Naive thymus-derived CD4-positive, alpha-beta T cell (primary cell): ENCODE results near the gene GGA1. TPM values are rescaled to one million over a fixed set of nuclear protein-coding genes. Genes with fewer than 3 reads are reported as not detected.
"Not testable (repeated sequence)": the region's sequence is repeated elsewhere in the genome, so short reads cannot be mapped to it uniquely, and the experiment has no call there.

Source experiments
- ATAC-seq: fragments of 150-1000 bp; cut with Tn5 transposase; 2 replicates; pipeline ENCODE4 v1.10.0; 2021; ENCODE audit warnings: mild to moderate bottlenecking, moderate library complexity
- CTCF ChIA-PET: fragments of 350-600 bp; sonication (Branson Sonifier 250); formaldehyde crosslinking; loops from one replicate; lab custom pipeline; 2021; ENCODE audit warnings: antibody characterized with exemption; lab: Charles Lee
- POLR2A ChIA-PET: fragments of 350-600 bp; sonication (Branson Sonifier 250); formaldehyde crosslinking; loops from one replicate; lab custom pipeline; 2021; ENCODE audit warnings: antibody characterized with exemption, inconsistent platforms; lab: Charles Lee
- DNase-seq, 9 donors: peaks; one replicate each; pipeline versions ENCODE4 v3.0.0 to v3.0.0-alpha.2; 2020 to 2022; ENCODE audit warnings: mixed read lengths in 1 of 9
- H3K27ac ChIP-seq: one replicate; pipeline ENCODE4 v1.7.0; 2013; ENCODE audit warnings: mild to moderate bottlenecking, low read depth, low read length, moderate library complexity
- H3K27me3 ChIP-seq, 2 donors: one replicate each; pipeline ENCODE4 v1.7.0; 2013; ENCODE audit warnings: low read length in 2 of 2, mild to moderate bottlenecking in 2 of 2, moderate library complexity in 2 of 2; ENCODE audit not compliant: control insufficient read depth in 2 of 2, insufficient read depth in 2 of 2
- H3K36me3 ChIP-seq, 3 experiments: 1 replicate in 2 of 3; 2 replicates in 1 of 3; pipeline ENCODE4 v1.7.0; 2013; ENCODE audit warnings: low read length in 3 of 3, mild to moderate bottlenecking in 3 of 3, moderate library complexity in 1 of 3; ENCODE audit not compliant: insufficient read depth in 3 of 3, control insufficient read depth in 2 of 3
- H3K4me1 ChIP-seq, 2 donors: one replicate each; pipeline ENCODE4 v1.7.0; 2013; ENCODE audit warnings: low read length in 2 of 2, mild to moderate bottlenecking in 2 of 2, moderate library complexity in 1 of 2; ENCODE audit not compliant: control insufficient read depth in 2 of 2, insufficient read depth in 2 of 2
- H3K4me3 ChIP-seq: 2 replicates; pipeline ENCODE4 v1.7.0; 2013; ENCODE audit warnings: mild to moderate bottlenecking, low read length
- H3K9me3 ChIP-seq, 3 experiments: 1 replicate in 2 of 3; 2 replicates in 1 of 3; pipeline ENCODE4 v1.7.0; 2013; ENCODE audit warnings: low read length in 3 of 3; ENCODE audit not compliant: control insufficient read depth in 2 of 3
- H3K27ac Mint-ChIP-seq, 9 donors: one replicate each; pipeline ENCODE4 v1.8.0; 2020 to 2022; ENCODE audit warnings: mixed read lengths in 9 of 9, mild to moderate bottlenecking in 8 of 9, moderate library complexity in 5 of 9, inconsistent platforms in 2 of 9
- H3K27me3 Mint-ChIP-seq, 5 donors: one replicate each; pipeline ENCODE4 v1.8.0; 2021 to 2022; ENCODE audit warnings: mixed read lengths in 5 of 5, mild to moderate bottlenecking in 1 of 5
- H3K36me3 Mint-ChIP-seq, 5 donors: one replicate each; pipeline ENCODE4 v1.8.0; 2020 to 2022; ENCODE audit warnings: mixed read lengths in 5 of 5, mild to moderate bottlenecking in 3 of 5, inconsistent platforms in 1 of 5
- H3K4me1 Mint-ChIP-seq, 7 donors: one replicate each; pipeline ENCODE4 v1.8.0; 2020 to 2022; ENCODE audit warnings: mixed read lengths in 7 of 7, mild to moderate bottlenecking in 3 of 7, inconsistent platforms in 1 of 7
- H3K4me3 Mint-ChIP-seq, 10 donors: one replicate each; pipeline ENCODE4 v1.8.0; 2020 to 2022; ENCODE audit warnings: mild to moderate bottlenecking in 10 of 10, mixed read lengths in 10 of 10, moderate library complexity in 6 of 10, inconsistent platforms in 2 of 10
- H3K9me3 Mint-ChIP-seq, 11 donors: one replicate each; pipeline ENCODE4 v1.8.0; 2020 to 2022; ENCODE audit warnings: mixed read lengths in 11 of 11, mild to moderate bottlenecking in 4 of 11, inconsistent platforms in 1 of 11, moderate library complexity in 1 of 11
- intact Hi-C, 2 donors: fragments of 100-400 bp; cut with micrococcal nuclease; formaldehyde crosslinking; loops; one replicate each; pipeline ENCODE4 v1.15.1; 2023
- polyA plus RNA-seq, 2 donors: library from polyadenylated mRNA; unstranded; fragments of 300-500 nt; fragmentation: Illumina TruSeq; gene quantifications; one replicate each; pipeline ENCODE4 v1.2.3, GENCODE V29; 2021
- total RNA-seq, 6 experiments: library from RNA in 5 of 6; stranded (reverse) in 5 of 6; gene quantifications; 1 replicate in 5 of 6; 2 replicates in 1 of 6; pipeline ENCODE4 v1.2.3 and lab custom pipeline; 2021 to 2026

GGA1 gene
- total and polyA plus RNA-seq, 7 experiments from 2014 or later: 20.8 to 124 (median 87.2) TPM

- no peak for ATAC-seq
- no peak overlapping the region for H3K27ac Mint-ChIP-seq
- CTCF ChIA-PET: no interaction called here
These were observed 14.4 kb upstream of the GGA1 start for GRCh38 chr22:37594237-37594636.

GRCh38 chr22:37599153-37599552 lies 9.5 kb upstream of the GGA1 start:
- Mint-ChIP-seq H3K27me3 (peaks cover 0 to 25% (median 0%) of the 10 kb centered on the region in 5 donors), H3K27ac (peak overlapping the region in 1 of 9 donors; percentile 12), H3K36me3 (peaks cover 0 to 3% (median 0%) of the 10 kb centered on the region in 5 donors), H3K4me1 (peaks cover 13 to 27% (median 22%) of the 10 kb centered on the region in 7 donors), H3K4me3 (no peak overlapping the region), H3K9me3 (no peaks in the 10 kb centered on the region)
- Histone ChIP-seq H3K36me3 (no peaks in the 10 kb centered on the region), H3K4me3 (no peak overlapping the region), H3K4me1 (peaks cover 2 to 5% of the 10 kb centered on the region in 2 donors), H3K27me3 (no peaks in the 10 kb centered on the region), H3K9me3 (no peaks in the 10 kb centered on the region), H3K27ac (no peak overlapping the region)
- ChIA-PET CTCF (interaction anchor here (0.9 kb wide), 1 partner anchor 58 kb away, joined by 3 read pairs; no protein-coding TSS in a partner anchor), POLR2A (interaction anchor here (1.7 kb wide), 1 partner anchor 9 kb away, joined by 8 read pairs; the partner anchor contains the start of gene GGA1)
- ATAC-seq: no peak
- intact Hi-C loops: no loop called here
- no peak for DNase-seq

More at GRCh38 chr22:37594237-37594636, 14.4 kb upstream of the GGA1 start:
- no peak for DNase-seq
- Histone ChIP-seq H3K27ac (no peak overlapping the region), H3K27me3 (no peaks in the 10 kb centered on the region), H3K4me1 (peaks cover 0 to 5% of the 10 kb centered on the region in 2 donors), H3K4me3 (no peak overlapping the region), H3K36me3 (no peaks in the 10 kb centered on the region), H3K9me3 (no peaks in the 10 kb centered on the region)
- peaks cover 0 to 8% (median 0%) of the 10 kb centered on the region in 5 donors for H3K27me3 Mint-ChIP-seq
- H3K4me3 Mint-ChIP-seq: no peak overlapping the region
- H3K36me3 Mint-ChIP-seq: no peaks in the 10 kb centered on the region
- H3K9me3 Mint-ChIP-seq: no peaks in the 10 kb centered on the region
- POLR2A ChIA-PET: interaction anchor here (1.3 kb wide), 1 partner anchor 11 kb away, joined by 5 read pairs; no protein-coding TSS in a partner anchor
- H3K4me1 Mint-ChIP-seq: peaks cover 11 to 14% (median 12%) of the 10 kb centered on the region in 7 donors
- intact Hi-C loops: loop anchor here in 1 of 2 donors (5.0 kb wide), 1 partner anchor 107 kb away; the partner anchor contains the start of gene MFNG

- H3K36me3 Mint-ChIP-seq: peaks cover 0 to 5% (median 0%) of the 10 kb centered on the region in 5 donors
- peaks cover 26 to 48% (median 39%) of the 10 kb centered on the region in 7 donors for H3K4me1 Mint-ChIP-seq
- no peak for DNase-seq
- Histone ChIP-seq H3K36me3 (no peaks in the 10 kb centered on the region), H3K4me1 (peaks cover 19 to 20% of the 10 kb centered on the region in 2 donors), H3K9me3 (no peaks in the 10 kb centered on the region), H3K4me3 (no peak overlapping the region), H3K27me3 (no peaks in the 10 kb centered on the region), H3K27ac (no peak overlapping the region)
- no peak for ATAC-seq
- H3K4me3 Mint-ChIP-seq: no peak overlapping the region
- intact Hi-C loops: loop anchor here in 1 of 2 donors (10.0 kb wide), 1 partner anchor 334 kb away; no protein-coding TSS in a partner anchor
- ChIA-PET POLR2A (interaction anchor here (1.4 kb wide), 1 partner anchor 9 kb away, joined by 5 read pairs; no protein-coding TSS in a partner anchor), CTCF (no interaction called here)
- H3K27me3 Mint-ChIP-seq: peaks cover 0 to 26% (median 0%) of the 10 kb centered on the region in 5 donors
- H3K9me3 Mint-ChIP-seq: peaks cover 0 to 2% (median 0%) of the 10 kb centered on the region in 11 donors
- H3K27ac Mint-ChIP-seq: peak overlapping the region in 1 of 9 donors; percentile 14
These were observed 7.5 kb upstream of the GGA1 start for GRCh38 chr22:37601203-37601539.

GRCh38 chr22:37601540-37602442 lies 6.8 kb upstream of the GGA1 start:
- ChIA-PET CTCF (interaction anchor here (1.3 kb wide), 1 partner anchor 9 kb away, joined by 6 read pairs; no protein-coding TSS in a partner anchor), POLR2A (interaction anchor here (0.8 to 1.4 kb wide), 4 partner anchors 9 to 382 kb away, joined by 3 to 5 read pairs (median 3); partner anchors contain the start of gene PDXP)
- Mint-ChIP-seq H3K4me1 (peaks cover 26 to 50% (median 39%) of the 10 kb centered on the region in 7 donors), H3K27me3 (peaks cover 0 to 26% (median 0%) of the 10 kb centered on the region in 5 donors), H3K9me3 (peaks cover 0 to 2% (median 0%) of the 10 kb centered on the region in 11 donors), H3K4me3 (no peak overlapping the region), H3K27ac (peak overlapping the region in 4 of 9 donors; percentile 14 to 61 (median 19)), H3K36me3 (peaks cover 0 to 5% (median 0%) of the 10 kb centered on the region in 5 donors)
- Histone ChIP-seq H3K27ac (no peak overlapping the region), H3K27me3 (no peaks in the 10 kb centered on the region), H3K36me3 (no peaks in the 10 kb centered on the region), H3K4me1 (peaks cover 20 to 22% of the 10 kb centered on the region in 2 donors), H3K9me3 (no peaks in the 10 kb centered on the region), H3K4me3 (no peak overlapping the region)
- DNase-seq (no peak), ATAC-seq (no peak)
- intact Hi-C loops: loop anchor here in 1 of 2 donors (10.0 kb wide), 1 partner anchor 333 kb away; no protein-coding TSS in a partner anchor

- not testable (repeated sequence) for DNase-seq, H3K36me3 ChIP-seq, H3K27ac ChIP-seq, ATAC-seq, H3K4me3 ChIP-seq, H3K9me3 Mint-ChIP-seq, H3K9me3 ChIP-seq, H3K4me3 Mint-ChIP-seq, H3K27me3 ChIP-seq, H3K36me3 Mint-ChIP-seq
- ChIA-PET CTCF (interaction anchor here (1.2 to 1.3 kb wide), 2 partner anchors 10 kb away, joined by 4 to 6 read pairs; no protein-coding TSS in a partner anchor), POLR2A (interaction anchor here (0.6 to 1.4 kb wide), 6 partner anchors 10 to 635 kb away, joined by 3 to 5 read pairs (median 3); partner anchors contain the start of gene PDXP)
- Mint-ChIP-seq H3K27ac (peak overlapping the region in 2 of 9 donors; percentile 21 to 61), H3K4me1 (peaks cover 27 to 59% (median 48%) of the 10 kb centered on the region in 7 donors), H3K27me3 (peaks cover 0 to 26% (median 0%) of the 10 kb centered on the region in 5 donors)
- intact Hi-C loops: loop anchor here in 1 of 2 donors (10.0 kb wide), 1 partner anchor 332 kb away; no protein-coding TSS in a partner anchor
- H3K4me1 ChIP-seq: peaks cover 29 to 30% of the 10 kb centered on the region in 2 donors
These were observed 5.9 kb upstream of the GGA1 start for GRCh38 chr22:37602546-37603277.
